ENCODE data around the gene GEMIN2.
"Not testable (repeated sequence)": the region's sequence is repeated elsewhere in the genome, so short reads cannot be mapped to it uniquely, and the experiment has no call there.

Gene GEMIN2

GRCh38 chr14:39113685-39114072 lies 444 bp upstream of the GEMIN2 start:
- no peak for DNase-seq

- no peak for DNase-seq
Observed at GRCh38 chr14:39122330-39123138, 8.4 kb downstream of the GEMIN2 start.

GRCh38 chr14:39137835-39138234 lies 23.7 kb downstream of the GEMIN2 start:
- DNase-seq, result not testable (repeated sequence)

GRCh38 chr14:39138440-39138839 lies 24.3 kb downstream of the GEMIN2 start:
- DNase-seq, result no peak

- no peak for DNase-seq
Observed at GRCh38 chr14:39140170-39140569, 26.0 kb downstream of the GEMIN2 start.

- not testable (repeated sequence) for DNase-seq
Observed at GRCh38 chr14:39141623-39142022, 27.5 kb downstream of the GEMIN2 start.

GRCh38 chr14:39143226-39143625 lies 29.1 kb downstream of the GEMIN2 start:
- DNase-seq, result not testable (repeated sequence)

- DNase-seq, result no peak
Observed at GRCh38 chr14:39145266-39145966, 31.3 kb downstream of the GEMIN2 start.

GRCh38 chr14:39154594-39155189 lies 40.6 kb downstream of the GEMIN2 start:
- no peak for DNase-seq

GRCh38 chr14:39157491-39157890 lies 43.4 kb downstream of the GEMIN2 start:
- DNase-seq, result no peak

- DNase-seq, result no peak
Observed at GRCh38 chr14:39158222-39158858, 44.2 kb downstream of the GEMIN2 start.

- no peak for DNase-seq
Observed at GRCh38 chr14:39160494-39160893, 46.4 kb downstream of the GEMIN2 start.

GRCh38 chr14:39167797-39168320 lies 53.7 kb downstream of the GEMIN2 start:
- not testable (repeated sequence) for DNase-seq

GRCh38 chr14:39168591-39168990 lies 54.5 kb downstream of the GEMIN2 start:
- no peak for DNase-seq

- DNase-seq, result no peak
Observed at GRCh38 chr14:39169541-39169900, 55.4 kb downstream of the GEMIN2 start.

- DNase-seq, result no peak
Observed at GRCh38 chr14:39173198-39173597, 59.1 kb downstream of the GEMIN2 start.

GRCh38 chr14:39174560-39175444 lies 60.7 kb downstream of the GEMIN2 start, which contains the start of gene PNN:
Gene PNN (plus strand): TSS chr14:39175254. CDS start chr14:39175280, 26 bp downstream.
- DNase-seq, result peak; percentile 89

GRCh38 chr14:39175445-39176262 lies 61.5 kb downstream of the GEMIN2 start:
- peak; percentile 59 for DNase-seq

GRCh38 chr14:39176263-39177167 lies 62.4 kb downstream of the GEMIN2 start:
- DNase-seq, result no peak

GRCh38 chr14:39177168-39177545 lies 63.0 kb downstream of the GEMIN2 start:
- DNase-seq, result no peak

Measured in activated CD4-positive, CD25-positive, alpha-beta regulatory T cell treated with anti-CD3 and anti-CD28 coated beads, Interleukin-2, amount 50 U/mL, for 72 hours (primary cell).